Measurements from ENCODE around the gene NTM. TPM values are rescaled to one million over a fixed set of nuclear protein-coding genes. Genes with fewer than 3 reads are reported as not detected.

NTM gene
- total RNA-seq, 2 donors from 2014 or later, result 19.1 to 44.7 TPM

- TF ChIP-seq CTCF (IDR thresholded peaks at IDR 0.05), result no peak
- H3K27ac ChIP-seq, result no peak overlapping the region
- DNase-seq (ENCODE audit: low spot score), result no peak
- no peaks in the 10 kb centered on the region for H3K27me3 ChIP-seq
- no peak overlapping the region for H3K4me3 ChIP-seq
- H3K4me1 ChIP-seq, result peaks cover 0 to 16% of the 10 kb centered on the region in 2 donors
- H3K9me3 ChIP-seq, result no peaks in the 10 kb centered on the region
- H3K36me3 ChIP-seq, result no peaks in the 10 kb centered on the region
Observed at GRCh38 chr11:132030896-132031295, 660.5 kb downstream of the NTM start.

GRCh38 chr11:132032555-132032954, 662.1 kb downstream of the NTM start:
- Histone ChIP-seq H3K9me3 (no peaks in the 10 kb centered on the region), H3K4me1 (peaks cover 0 to 9% of the 10 kb centered on the region in 2 donors), H3K36me3 (no peaks in the 10 kb centered on the region), H3K27me3 (no peaks in the 10 kb centered on the region), H3K4me3 (no peak overlapping the region), H3K27ac (peak overlapping the region in 1 of 2 donors; percentile 60)
- DNase-seq (ENCODE audit: low spot score), result no peak
- TF ChIP-seq CTCF (IDR thresholded peaks at IDR 0.05), result no peak

GRCh38 chr11:132033051-132033450, 662.6 kb downstream of the NTM start:
- Histone ChIP-seq H3K36me3 (no peaks in the 10 kb centered on the region), H3K4me3 (no peak overlapping the region), H3K27ac (peak overlapping the region in 1 of 2 donors; percentile 60), H3K4me1 (peaks cover 0 to 9% of the 10 kb centered on the region in 2 donors), H3K9me3 (no peaks in the 10 kb centered on the region), H3K27me3 (no peaks in the 10 kb centered on the region)
- TF ChIP-seq CTCF (IDR thresholded peaks at IDR 0.05), result no peak
- no peak for DNase-seq (ENCODE audit: low spot score)

- TF ChIP-seq CTCF (IDR thresholded peaks at IDR 0.05), result no peak
- no peaks in the 10 kb centered on the region for H3K9me3 ChIP-seq
- no peak for DNase-seq (ENCODE audit: low spot score)
Observed at GRCh38 chr11:132035228-132035627, 664.8 kb downstream of the NTM start.

GRCh38 chr11:132035766-132036165, 665.4 kb downstream of the NTM start:
- no peak for DNase-seq (ENCODE audit: low spot score)
- peaks cover 0 to 6% of the 10 kb centered on the region in 2 donors for H3K4me1 ChIP-seq
- H3K4me3 ChIP-seq, result no peak overlapping the region
- H3K27me3 ChIP-seq, result no peaks in the 10 kb centered on the region
- H3K36me3 ChIP-seq, result no peaks in the 10 kb centered on the region
- no peak for TF ChIP-seq CTCF (IDR thresholded peaks at IDR 0.05)
- H3K9me3 ChIP-seq, result no peaks in the 10 kb centered on the region
- H3K27ac ChIP-seq, result no peak overlapping the region

More at GRCh38 chr11:132035228-132035627, 664.8 kb downstream of the NTM start:
- Histone ChIP-seq H3K27ac (no peak overlapping the region), H3K4me1 (peaks cover 0 to 9% of the 10 kb centered on the region in 2 donors), H3K27me3 (no peaks in the 10 kb centered on the region), H3K36me3 (no peaks in the 10 kb centered on the region), H3K4me3 (no peak overlapping the region)

- Histone ChIP-seq H3K9me3 (no peaks in the 10 kb centered on the region), H3K27ac (no peak overlapping the region), H3K4me1 (peaks cover 0 to 1% of the 10 kb centered on the region in 2 donors), H3K36me3 (no peaks in the 10 kb centered on the region), H3K4me3 (no peak overlapping the region), H3K27me3 (no peaks in the 10 kb centered on the region)
- no peak for TF ChIP-seq CTCF (IDR thresholded peaks at IDR 0.05)
- no peak for DNase-seq (ENCODE audit: low spot score)
Observed at GRCh38 chr11:132036220-132036619, 665.8 kb downstream of the NTM start.
